ENCODE results near the gene MTMR10. TPM values are rescaled to one million over a fixed set of nuclear protein-coding genes. Genes with fewer than 3 reads are reported as not detected.

The MTMR10 gene
- total and polyA plus RNA-seq, 2 experiments from 2014 or later = 7.2 to 8.1 TPM

- Histone ChIP-seq H4K20me1 (ENCODE audit: insufficient read depth) (no peaks in the 10 kb centered on the region), H2AFZ (no peak overlapping the region), H3K4me2 (ENCODE audit: unreplicated experiment) (peak overlapping the region; percentile 100), H3K9me3 (ENCODE audit: low read depth) (no peaks in the 10 kb centered on the region), H3K27ac (no peak overlapping the region), H3K9ac (peak overlapping the region; percentile 84; the same call in 1 of the 2 replicates), H3K27me3 (replicated peaks; ENCODE audit: insufficient read depth) (no peaks in the 10 kb centered on the region), H3K79me2 (ENCODE audit: insufficient read depth) (peaks cover 4% of the 10 kb centered on the region; the same call in 1 of the 2 replicates), H3K36me3 (ENCODE audit: low read depth) (0 out of 2 replicates have a peak, but pooled peaks cover 2% of the 10 kb centered on the region), H3F3A (ENCODE audit: insufficient read depth) (no peaks in the 10 kb centered on the region), H3K9me2 (ENCODE audit: insufficient read depth) (no peaks in the 10 kb centered on the region), H3K4me1 (ENCODE audit: insufficient read depth) (peaks cover 3% of the 10 kb centered on the region; the same call in 1 of the 2 replicates), H3K4me3 (peak overlapping the region; percentile 99)
- TF ChIP-seq EZH2 (IDR thresholded peaks at IDR 0.05; ENCODE audit: insufficient read depth, poor library complexity, severe bottlenecking) = no peak
- TF ChIP-seq EZH2phosphoT487 (IDR thresholded peaks at IDR 0.05; ENCODE audit: insufficient read depth, low read depth) = no peak
- in situ Hi-C loops (cut with MboI) = no loop called here
- no peak for DNase-seq
- 72 to 77% methylated on average over 5 of the region's 5 CpGs for WGBS, 2 experiments (ENCODE audit: low coverage in 1 of 2, low lambda C conversion rate in 2 of 2, missing lambda C conversion rate in 2 of 2)
Measured at GRCh38 chr15:30904812-30905211, 86.6 kb downstream of the MTMR10 start.

GRCh38 chr15:30903497-30904187 lies 87.8 kb downstream of the MTMR10 start, which contains the start of gene FAN1:
FAN1 (plus strand) TSS chr15:30903915; CDS start chr15:30904664, 749 bp downstream.
- 1% methylated on average over 57 to 65 of the region's 65 CpGs for WGBS, 2 experiments (ENCODE audit: low coverage in 1 of 2, low lambda C conversion rate in 2 of 2, missing lambda C conversion rate in 2 of 2)

GRCh38 chr15:30901889-30902288 lies 89.5 kb downstream of the MTMR10 start:
- no peaks in the 10 kb centered on the region for H3K36me3 ChIP-seq (ENCODE audit: low read depth)
- H3K9me2 ChIP-seq (ENCODE audit: insufficient read depth) = no peaks in the 10 kb centered on the region
- H3K79me2 ChIP-seq (ENCODE audit: insufficient read depth) = peaks cover 4% of the 10 kb centered on the region; the same call in 1 of the 2 replicates
- H3K9ac ChIP-seq = no peak overlapping the region
- H2AFZ ChIP-seq = no peak overlapping the region
- H3K27ac ChIP-seq = no peak overlapping the region
- H4K20me1 ChIP-seq (ENCODE audit: insufficient read depth) = no peaks in the 10 kb centered on the region
- H3K4me1 ChIP-seq (ENCODE audit: insufficient read depth) = peaks cover 3% of the 10 kb centered on the region; the same call in 1 of the 2 replicates
- no peak overlapping the region for H3K4me2 ChIP-seq (ENCODE audit: unreplicated experiment)
- 71 to 88% methylated on average over 1 of the region's 1 CpG for WGBS, 2 experiments (ENCODE audit: low coverage in 1 of 2, low lambda C conversion rate in 2 of 2, missing lambda C conversion rate in 2 of 2)
- no peak for TF ChIP-seq EZH2 (IDR thresholded peaks at IDR 0.05; ENCODE audit: insufficient read depth, poor library complexity, severe bottlenecking)
- no peak for TF ChIP-seq EZH2phosphoT487 (IDR thresholded peaks at IDR 0.05; ENCODE audit: insufficient read depth, low read depth)
- in situ Hi-C loops (cut with MboI) = no loop called here
- H3F3A ChIP-seq (ENCODE audit: insufficient read depth) = no peaks in the 10 kb centered on the region
- no peak for DNase-seq
- H3K4me3 ChIP-seq = no peak overlapping the region
- no peaks in the 10 kb centered on the region for H3K9me3 ChIP-seq (ENCODE audit: low read depth)
- H3K27me3 ChIP-seq (replicated peaks; ENCODE audit: insufficient read depth) = no peaks in the 10 kb centered on the region

More at GRCh38 chr15:30903497-30904187, 87.8 kb downstream of the MTMR10 start, which contains the start of gene FAN1:
- Histone ChIP-seq H3K4me1 (ENCODE audit: insufficient read depth) (peaks cover 3% of the 10 kb centered on the region; the same call in 1 of the 2 replicates), H4K20me1 (ENCODE audit: insufficient read depth) (no peaks in the 10 kb centered on the region), H2AFZ (peak within 1 kb of the TSS; percentile 99), H3K4me3 (peak within 1 kb of the TSS; percentile 99), H3K9me3 (ENCODE audit: low read depth) (no peaks in the 10 kb centered on the region), H3K36me3 (ENCODE audit: low read depth) (0 out of 2 replicates have a peak, but pooled peaks cover 2% of the 10 kb centered on the region), H3K9me2 (ENCODE audit: insufficient read depth) (no peaks in the 10 kb centered on the region), H3K9ac (peak within 1 kb of the TSS; percentile 84), H3K27me3 (replicated peaks; ENCODE audit: insufficient read depth) (no peaks in the 10 kb centered on the region), H3K27ac (peak within 1 kb of the TSS; percentile 56), H3K79me2 (ENCODE audit: insufficient read depth) (peaks cover 4% of the 10 kb centered on the region; the same call in 1 of the 2 replicates), H3K4me2 (ENCODE audit: unreplicated experiment) (peak within 1 kb of the TSS; percentile 100), H3F3A (ENCODE audit: insufficient read depth) (no peaks in the 10 kb centered on the region)
- peak; percentile 93 for DNase-seq
- in situ Hi-C loops (cut with MboI) = no loop called here
- TF ChIP-seq EZH2phosphoT487 (IDR thresholded peaks at IDR 0.05; ENCODE audit: insufficient read depth, low read depth) (no peak), EZH2 (IDR thresholded peaks at IDR 0.05; ENCODE audit: insufficient read depth, poor library complexity, severe bottlenecking) (no peak)

DNA sequence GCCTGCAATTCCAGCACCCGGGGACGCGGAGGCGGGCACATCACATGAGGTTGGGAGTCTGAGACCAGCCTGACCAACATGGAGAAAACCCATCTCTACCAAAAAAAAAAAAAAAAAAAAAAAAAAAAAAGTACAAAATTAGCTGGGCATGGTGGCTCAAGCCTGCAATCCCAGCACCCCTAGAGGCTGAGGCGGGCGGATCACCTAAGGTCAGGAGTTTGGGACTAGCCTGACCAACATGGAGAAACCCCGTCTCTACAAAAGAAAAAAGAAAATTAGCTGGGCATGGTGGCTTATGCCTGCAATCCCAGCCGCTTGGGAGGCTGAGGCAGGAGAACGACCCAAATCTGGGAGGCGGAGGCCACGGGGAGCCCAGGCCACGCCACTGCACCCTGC lies 95.2 kb downstream of the MTMR10 start:
- no peak overlapping the region for H3K27ac ChIP-seq
- no peak overlapping the region for H3K9ac ChIP-seq
- DNase-seq = no peak
- no peaks in the 10 kb centered on the region for H3K9me3 ChIP-seq (ENCODE audit: low read depth)
- no peak overlapping the region for H2AFZ ChIP-seq
- no peaks in the 10 kb centered on the region for H3K79me2 ChIP-seq (ENCODE audit: insufficient read depth)
- TF ChIP-seq EZH2phosphoT487 (IDR thresholded peaks at IDR 0.05; ENCODE audit: insufficient read depth, low read depth) (no peak), EZH2 (IDR thresholded peaks at IDR 0.05; ENCODE audit: insufficient read depth, poor library complexity, severe bottlenecking) (no peak)
- H4K20me1 ChIP-seq (ENCODE audit: insufficient read depth) = no peaks in the 10 kb centered on the region
- H3K27me3 ChIP-seq (replicated peaks; ENCODE audit: insufficient read depth) = no peaks in the 10 kb centered on the region
- no peak overlapping the region for H3K4me3 ChIP-seq
- H3K9me2 ChIP-seq (ENCODE audit: insufficient read depth) = no peaks in the 10 kb centered on the region
- 0 out of 2 replicates have a peak, but pooled peaks cover 3% of the 10 kb centered on the region for H3K4me1 ChIP-seq (ENCODE audit: insufficient read depth)
- no peak overlapping the region for H3K4me2 ChIP-seq (ENCODE audit: unreplicated experiment)
- 93% methylated on average over 11 of the region's 12 CpGs for WGBS, 2 experiments (ENCODE audit: low coverage in 1 of 2, low lambda C conversion rate in 2 of 2, missing lambda C conversion rate in 2 of 2)
- in situ Hi-C loops (cut with MboI) = no loop called here
- H3K36me3 ChIP-seq (ENCODE audit: low read depth) = no peaks in the 10 kb centered on the region
- H3F3A ChIP-seq (ENCODE audit: insufficient read depth) = no peaks in the 10 kb centered on the region
